HG02885 (cell line): ENCODE measurements around the gene GCNT1.
"Not testable (repeated sequence)": the region's sequence is repeated elsewhere in the genome, so short reads cannot be mapped to it uniquely, and the experiment has no call there.

ENCODE experiments used
- ATAC-seq: cut with Tn5 transposase; IDR thresholded peaks from one replicate; pipeline ENCODE4 v1.9.1; 2021; ENCODE audit warnings: mild to moderate bottlenecking; ENCODE audit not compliant: unreplicated experiment, poor library complexity

GCNT1 gene

GRCh38 chr9:76530458-76531110 is 71.6 kb downstream of the GCNT1 start:
- peak; percentile 62 for ATAC-seq

GRCh38 chr9:76531231-76531780 is 72.3 kb downstream of the GCNT1 start:
- no peak for ATAC-seq

GRCh38 chr9:76532877-76533276 is 73.9 kb downstream of the GCNT1 start:
- ATAC-seq, result not testable (repeated sequence)

- ATAC-seq, result no peak
Observed at GRCh38 chr9:76534026-76534425, 75.0 kb downstream of the GCNT1 start.

- ATAC-seq, result no peak
Observed at GRCh38 chr9:76537150-76537646, 78.2 kb downstream of the GCNT1 start.

- ATAC-seq, result no peak
Observed at GRCh38 chr9:76539180-76539579, 80.2 kb downstream of the GCNT1 start.

- no peak for ATAC-seq
Observed at GRCh38 chr9:76542360-76542759, 83.4 kb downstream of the GCNT1 start.

- no peak for ATAC-seq
Observed at GRCh38 chr9:76545191-76545590, 86.2 kb downstream of the GCNT1 start.

- ATAC-seq, result no peak
Observed at GRCh38 chr9:76552181-76552580, 93.2 kb downstream of the GCNT1 start.

- no peak for ATAC-seq
Observed at GRCh38 chr9:76552751-76553455, 93.9 kb downstream of the GCNT1 start.

GRCh38 chr9:76553680-76554079 is 94.7 kb downstream of the GCNT1 start:
- ATAC-seq, result no peak
